Astrocyte of the cerebellum (primary cell): ENCODE results near the gene SLC6A11.

Experiments
- DNase-seq: peaks from one replicate; pipeline ENCODE4 v3.0.0-alpha.2; 2011; ENCODE audit warnings: low read depth
- H3K4me3 ChIP-seq: 2 replicates; pipeline ENCODE4 v1.5.1; 2011; ENCODE audit warnings: mild to moderate bottlenecking, low read depth, low read length, moderate library complexity
- in situ Hi-C: cut with HindIII; loops from 2 replicates; pipeline ENCODE4 v1.10.0; 2017; ENCODE audit warnings: low sequenced_read_pairs
- TF ChIP-seq, protein P1 (sequence below): IDR thresholded peaks from 2 replicates; pipeline ENCODE4 v1.5.1; 2012; ENCODE audit warnings: low read length, low read depth, moderate library complexity, mild to moderate bottlenecking; ENCODE audit errors: missing control alignments

The SLC6A11 gene

DNA sequence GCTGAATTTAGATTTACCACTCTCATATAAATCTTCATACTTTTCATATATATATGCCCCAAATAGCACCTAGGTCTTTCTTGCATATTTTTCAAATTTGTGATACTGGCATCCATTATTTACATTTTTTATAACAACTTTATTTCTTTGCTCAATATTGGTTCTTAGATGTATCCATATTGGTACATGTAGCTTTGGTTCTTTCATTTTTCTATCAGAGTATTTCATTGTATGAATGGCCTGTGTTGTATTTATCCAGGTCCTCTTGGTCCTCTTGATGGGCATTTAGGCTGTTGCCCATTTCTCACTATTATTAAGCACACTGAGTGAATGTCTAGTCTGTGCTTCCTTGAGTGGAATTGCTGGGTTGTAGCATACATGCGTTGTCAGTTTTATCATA lies 8.4 kb downstream of the SLC6A11 start:
- TF ChIP-seq, protein P1, sequence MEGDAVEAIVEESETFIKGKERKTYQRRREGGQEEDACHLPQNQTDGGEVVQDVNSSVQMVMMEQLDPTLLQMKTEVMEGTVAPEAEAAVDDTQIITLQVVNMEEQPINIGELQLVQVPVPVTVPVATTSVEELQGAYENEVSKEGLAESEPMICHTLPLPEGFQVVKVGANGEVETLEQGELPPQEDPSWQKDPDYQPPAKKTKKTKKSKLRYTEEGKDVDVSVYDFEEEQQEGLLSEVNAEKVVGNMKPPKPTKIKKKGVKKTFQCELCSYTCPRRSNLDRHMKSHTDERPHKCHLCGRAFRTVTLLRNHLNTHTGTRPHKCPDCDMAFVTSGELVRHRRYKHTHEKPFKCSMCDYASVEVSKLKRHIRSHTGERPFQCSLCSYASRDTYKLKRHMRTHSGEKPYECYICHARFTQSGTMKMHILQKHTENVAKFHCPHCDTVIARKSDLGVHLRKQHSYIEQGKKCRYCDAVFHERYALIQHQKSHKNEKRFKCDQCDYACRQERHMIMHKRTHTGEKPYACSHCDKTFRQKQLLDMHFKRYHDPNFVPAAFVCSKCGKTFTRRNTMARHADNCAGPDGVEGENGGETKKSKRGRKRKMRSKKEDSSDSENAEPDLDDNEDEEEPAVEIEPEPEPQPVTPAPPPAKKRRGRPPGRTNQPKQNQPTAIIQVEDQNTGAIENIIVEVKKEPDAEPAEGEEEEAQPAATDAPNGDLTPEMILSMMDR = no peak
- DNase-seq = no peak
- H3K4me3 ChIP-seq = no peak overlapping the region
- in situ Hi-C loops = no loop called here

DNA sequence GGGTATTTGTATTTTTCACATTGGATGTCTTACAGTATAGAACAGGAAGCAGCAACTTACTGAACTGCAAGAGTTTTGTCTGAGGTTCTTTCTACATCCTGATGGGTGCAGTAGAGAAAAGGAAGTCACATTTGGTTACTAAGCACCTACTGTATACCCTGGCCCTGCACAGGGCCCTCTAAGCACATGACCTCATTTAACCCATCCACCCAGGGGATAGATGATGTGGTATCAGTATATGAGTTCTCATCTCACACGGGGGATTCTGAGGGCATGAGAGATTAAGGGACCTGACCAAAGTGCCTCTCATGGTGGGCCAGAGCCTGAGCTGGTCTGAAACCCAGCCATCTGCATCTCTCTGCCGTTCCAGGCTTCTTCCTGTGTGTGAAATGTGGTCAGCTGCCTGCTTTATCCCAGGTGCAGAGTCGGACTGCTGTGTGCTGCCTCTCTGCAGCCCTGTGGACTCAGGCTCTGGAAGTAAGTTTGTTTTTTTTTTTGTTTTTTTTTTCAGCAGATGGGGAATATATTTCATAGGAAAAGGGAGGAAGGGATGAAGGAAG lies 17.9 kb downstream of the SLC6A11 start:
- in situ Hi-C loops = no loop called here
- TF ChIP-seq, protein P1 = no peak
- no peak for DNase-seq

DNA sequence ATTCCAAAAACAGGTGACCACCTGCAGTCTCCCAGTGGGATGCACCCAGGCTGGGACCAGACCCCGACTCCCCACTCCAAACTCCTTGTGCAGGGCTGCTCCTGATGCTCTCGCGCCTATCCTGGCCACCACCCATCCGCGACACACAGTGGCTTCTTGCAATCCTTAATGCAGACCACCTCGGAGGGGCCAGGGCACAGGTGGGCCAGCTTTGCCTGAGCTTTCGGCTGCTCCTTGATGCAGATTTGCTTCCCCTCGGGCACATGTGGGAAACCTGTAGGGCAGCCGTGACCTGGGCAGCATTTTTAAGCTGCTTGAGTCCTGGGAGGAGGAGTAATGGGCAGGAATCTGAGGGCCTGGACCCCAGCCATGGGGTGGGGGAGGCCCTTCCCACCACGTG lies 18.9 kb downstream of the SLC6A11 start:
- DNase-seq = no peak
- in situ Hi-C loops = no loop called here
- H3K4me3 ChIP-seq = no peak overlapping the region
- TF ChIP-seq, protein P1 = no peak

More for the DNA sequence above, 17.9 kb downstream of the SLC6A11 start:
- no peak overlapping the region for H3K4me3 ChIP-seq

DNA sequence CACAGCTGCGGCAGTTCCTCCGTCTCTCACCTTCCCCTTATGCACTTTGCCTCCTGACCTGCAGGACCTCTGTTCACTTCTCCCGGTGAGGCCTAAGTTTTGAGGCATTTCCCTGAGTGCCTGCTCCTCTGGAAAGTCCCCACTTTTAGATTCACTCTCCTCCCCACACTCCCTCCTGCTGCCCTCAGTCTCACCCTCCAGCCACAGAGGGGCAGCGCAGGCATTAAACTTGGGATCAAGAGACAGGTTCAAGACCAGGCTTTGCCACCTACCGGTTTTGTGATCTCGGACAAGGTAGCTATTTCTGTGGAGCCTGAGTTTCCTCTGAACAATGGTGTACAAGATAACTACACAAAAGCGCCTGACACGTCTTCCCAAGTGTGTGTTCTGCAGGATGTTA lies 19.4 kb downstream of the SLC6A11 start:
- in situ Hi-C loops = no loop called here
- TF ChIP-seq, protein P1 = no peak
- no peak for DNase-seq
- H3K4me3 ChIP-seq = no peak overlapping the region

DNA sequence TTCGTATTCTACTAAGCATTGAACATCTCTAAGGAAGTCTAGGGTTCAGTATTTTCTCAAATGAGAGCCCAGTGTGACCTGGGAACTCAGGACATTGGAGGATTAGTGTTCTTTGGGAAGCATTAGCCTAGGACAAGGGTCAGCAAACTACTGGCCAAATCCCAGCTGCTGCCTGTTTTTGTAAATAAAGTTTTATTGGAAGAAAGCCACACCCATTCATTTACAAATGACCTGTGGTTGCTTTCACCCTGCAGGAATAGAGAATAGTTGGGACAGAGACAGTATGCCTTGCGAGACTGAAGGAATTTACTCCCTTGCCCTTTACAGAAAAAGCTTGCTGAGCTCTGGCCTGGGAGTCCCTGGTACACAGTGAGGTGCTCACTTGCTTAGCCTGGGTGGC lies 20.6 kb downstream of the SLC6A11 start:
- TF ChIP-seq, protein P1 = no peak
- H3K4me3 ChIP-seq = no peak overlapping the region
- in situ Hi-C loops = no loop called here
- DNase-seq = no peak

DNA sequence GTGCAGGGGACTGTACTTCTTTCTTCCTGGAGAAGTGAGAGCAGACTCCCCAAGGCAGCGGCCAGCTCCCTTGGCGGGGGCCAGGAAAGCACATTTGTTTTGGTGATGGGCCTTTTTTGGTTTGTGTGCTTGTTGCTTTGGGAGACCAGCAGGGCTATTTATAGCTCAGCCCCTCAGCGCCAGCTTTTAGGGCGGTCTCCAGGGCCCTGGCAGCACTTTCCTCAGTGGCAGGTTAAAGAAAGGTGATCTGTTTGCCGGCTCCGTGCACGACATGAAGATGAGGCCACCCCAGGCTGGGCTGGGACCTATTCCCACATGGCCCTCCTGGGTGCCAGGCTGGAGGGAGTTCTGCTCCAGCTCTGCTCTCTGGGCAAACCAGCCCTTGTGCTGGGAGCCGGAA lies 21.8 kb downstream of the SLC6A11 start:
- DNase-seq = no peak
- TF ChIP-seq, protein P1 = no peak
- in situ Hi-C loops = no loop called here
- no peak overlapping the region for H3K4me3 ChIP-seq
